RWPE2 (cell line): ENCODE results near the gene CDK14.

Experiments
- ATAC-seq: fragments of 200-7000 bp; cut with Tn5 transposase; 3 replicates; pipeline ENCODE4 v1.9.1; 2021; ENCODE audit warnings: low read depth
- DNase-seq: peaks from one replicate; pipeline ENCODE4 v3.0.0-alpha.2; 2020; ENCODE audit warnings: low spot score
- H3K27ac ChIP-seq: fragments of 450-650 bp; 2 replicates; pipeline ENCODE4 v1.5.1; 2017; ENCODE audit warnings: mild to moderate bottlenecking; ENCODE audit not compliant: poor library complexity, severe bottlenecking
- H3K27me3 ChIP-seq: fragments of 250-450 bp; sonication (Bioruptor Pico); 2 replicates; pipeline ENCODE4 v1.5.1; 2021; ENCODE audit warnings: mild to moderate bottlenecking, moderate library complexity; ENCODE audit not compliant: insufficient read depth, poor library complexity, severe bottlenecking
- H3K36me3 ChIP-seq: fragments of 250-450 bp; sonication (Bioruptor Pico); 2 replicates; pipeline ENCODE4 v1.5.1; 2020; ENCODE audit warnings: low read depth, mild to moderate bottlenecking, moderate library complexity
- H3K4me1 ChIP-seq: fragments of 250-450 bp; sonication (Bioruptor Pico); 2 replicates; pipeline ENCODE4 v1.5.1; 2021; ENCODE audit warnings: mild to moderate bottlenecking, moderate library complexity; ENCODE audit not compliant: insufficient read depth, poor library complexity, severe bottlenecking
- H3K4me3 ChIP-seq: fragments of 250-450 bp; sonication (Bioruptor Pico); 2 replicates; pipeline ENCODE4 v1.5.1; 2021; ENCODE audit warnings: mild to moderate bottlenecking, moderate library complexity; ENCODE audit not compliant: severe bottlenecking
- H3K9me3 ChIP-seq: fragments of 250-450 bp; sonication (Bioruptor Pico); 2 replicates; pipeline ENCODE4 v1.5.1; 2021; ENCODE audit warnings: mild to moderate bottlenecking, moderate library complexity; ENCODE audit not compliant: severe bottlenecking
- TF ChIP-seq, protein P1 (sequence below): fragments of 450-650 bp; IDR thresholded peaks from one replicate; pipeline ENCODE4 v1.5.1; 2017; ENCODE audit warnings: mild to moderate bottlenecking, moderate library complexity; ENCODE audit not compliant: poor library complexity, severe bottlenecking

Gene CDK14

DNA sequence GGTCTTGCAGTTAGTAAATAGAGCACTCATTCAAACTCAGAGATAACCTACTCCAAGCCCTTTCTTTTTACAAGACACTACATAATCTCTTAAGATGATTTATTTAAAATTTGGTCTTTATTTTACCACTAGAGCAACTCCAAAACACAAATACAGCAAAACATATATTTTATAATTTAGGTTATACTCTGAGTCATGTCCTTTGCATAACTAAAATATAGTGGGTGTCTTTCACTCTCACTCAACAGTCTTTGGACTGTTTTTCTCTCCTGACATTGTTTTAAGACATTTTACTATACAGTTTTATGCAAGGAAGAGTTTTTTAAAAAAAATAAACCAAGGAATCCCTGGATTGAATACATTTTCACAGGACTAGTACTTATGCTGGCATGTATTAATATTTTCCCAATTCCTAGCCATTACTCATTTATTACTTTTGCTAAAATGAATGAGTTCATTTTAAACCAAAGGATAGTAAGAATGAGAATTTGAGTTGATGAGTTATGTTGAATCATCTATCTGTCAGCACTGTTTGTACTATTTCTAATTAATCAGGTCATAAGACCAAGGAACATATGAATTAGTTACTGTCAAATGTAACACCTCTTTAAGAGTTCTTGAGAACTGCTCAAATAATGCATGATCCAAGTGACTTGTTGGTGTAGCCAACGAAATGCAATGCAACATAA lies 365.1 kb downstream of the CDK14 start:
- Histone ChIP-seq H3K36me3 (no peaks in the 10 kb centered on the region), H3K4me3 (no peak overlapping the region), H3K27ac (no peak overlapping the region), H3K27me3 (no peaks in the 10 kb centered on the region), H3K9me3 (no peaks in the 10 kb centered on the region), H3K4me1 (no peaks in the 10 kb centered on the region)
- ATAC-seq (peak; percentile 21; the same call in 2 of the 3 replicates), DNase-seq (no peak)
- TF ChIP-seq, protein P1, sequence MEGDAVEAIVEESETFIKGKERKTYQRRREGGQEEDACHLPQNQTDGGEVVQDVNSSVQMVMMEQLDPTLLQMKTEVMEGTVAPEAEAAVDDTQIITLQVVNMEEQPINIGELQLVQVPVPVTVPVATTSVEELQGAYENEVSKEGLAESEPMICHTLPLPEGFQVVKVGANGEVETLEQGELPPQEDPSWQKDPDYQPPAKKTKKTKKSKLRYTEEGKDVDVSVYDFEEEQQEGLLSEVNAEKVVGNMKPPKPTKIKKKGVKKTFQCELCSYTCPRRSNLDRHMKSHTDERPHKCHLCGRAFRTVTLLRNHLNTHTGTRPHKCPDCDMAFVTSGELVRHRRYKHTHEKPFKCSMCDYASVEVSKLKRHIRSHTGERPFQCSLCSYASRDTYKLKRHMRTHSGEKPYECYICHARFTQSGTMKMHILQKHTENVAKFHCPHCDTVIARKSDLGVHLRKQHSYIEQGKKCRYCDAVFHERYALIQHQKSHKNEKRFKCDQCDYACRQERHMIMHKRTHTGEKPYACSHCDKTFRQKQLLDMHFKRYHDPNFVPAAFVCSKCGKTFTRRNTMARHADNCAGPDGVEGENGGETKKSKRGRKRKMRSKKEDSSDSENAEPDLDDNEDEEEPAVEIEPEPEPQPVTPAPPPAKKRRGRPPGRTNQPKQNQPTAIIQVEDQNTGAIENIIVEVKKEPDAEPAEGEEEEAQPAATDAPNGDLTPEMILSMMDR: no peak

DNA sequence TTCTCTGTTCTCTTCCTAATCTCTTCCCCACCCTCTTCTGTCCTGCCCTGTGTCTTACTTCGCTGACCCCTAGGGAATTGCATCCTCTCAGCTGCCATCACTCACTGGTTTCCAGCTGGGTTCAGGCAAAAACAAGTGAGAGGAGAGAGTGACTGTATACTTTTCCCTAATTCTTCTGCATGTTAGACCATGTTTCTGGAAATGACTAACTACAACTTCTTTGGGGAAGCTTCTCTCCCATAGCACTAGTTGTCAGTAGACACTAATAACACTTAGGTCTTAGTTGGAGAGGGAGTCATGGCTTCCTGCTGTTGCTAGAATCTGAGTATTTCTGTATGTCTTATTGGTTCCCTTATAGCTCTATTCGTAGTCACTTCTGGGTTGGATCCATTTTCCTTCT lies 369.1 kb downstream of the CDK14 start:
- Histone ChIP-seq H3K36me3 (no peaks in the 10 kb centered on the region), H3K27me3 (no peaks in the 10 kb centered on the region), H3K4me3 (no peak overlapping the region), H3K9me3 (no peaks in the 10 kb centered on the region), H3K27ac (no peak overlapping the region), H3K4me1 (no peaks in the 10 kb centered on the region)
- TF ChIP-seq, protein P1: no peak
- no peak for DNase-seq
- no peak; the same call in 2 of the 3 replicates for ATAC-seq

DNA sequence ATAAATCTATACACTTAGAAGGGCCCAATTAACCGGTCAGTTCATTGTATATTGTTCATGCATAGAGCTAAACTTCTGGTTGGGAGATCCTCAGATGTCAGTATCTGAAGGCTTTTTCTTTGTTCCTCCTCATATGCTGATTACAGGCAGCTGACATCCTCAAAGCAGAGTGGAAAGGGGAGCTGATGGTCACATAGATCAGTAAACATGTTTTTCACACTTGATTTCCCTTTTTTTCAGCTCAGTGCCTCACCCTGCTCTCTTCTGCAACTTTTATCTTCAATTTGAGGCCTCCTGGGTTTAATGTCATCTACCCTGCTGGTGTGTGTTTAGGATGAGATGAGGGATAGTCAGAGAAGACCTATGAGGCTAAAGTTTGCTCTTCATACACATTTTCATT lies 370.2 kb downstream of the CDK14 start:
- TF ChIP-seq, protein P1: no peak
- Histone ChIP-seq H3K4me1 (no peaks in the 10 kb centered on the region), H3K27me3 (no peaks in the 10 kb centered on the region), H3K36me3 (no peaks in the 10 kb centered on the region), H3K4me3 (no peak overlapping the region), H3K27ac (no peak overlapping the region), H3K9me3 (no peaks in the 10 kb centered on the region)
- ATAC-seq: no peak
- DNase-seq: no peak

DNA sequence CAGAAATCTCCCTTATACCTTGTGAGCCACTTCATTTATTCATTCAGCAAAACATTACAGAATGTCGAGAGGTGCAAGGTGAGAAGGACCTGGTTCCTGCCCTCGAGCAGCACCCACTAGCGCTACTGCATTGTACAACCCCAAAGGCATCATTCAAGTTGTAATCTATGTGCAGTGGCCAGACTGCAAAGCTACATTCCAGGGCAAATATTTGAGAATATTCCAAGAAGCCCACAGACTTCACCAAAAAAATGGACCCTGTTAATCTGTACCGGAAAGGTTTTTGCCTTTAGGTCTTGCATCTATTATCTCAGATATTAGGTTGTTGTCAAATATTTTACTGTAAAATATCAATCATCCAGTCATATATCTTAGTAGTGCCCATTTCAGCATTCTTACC lies 372.8 kb downstream of the CDK14 start:
- no peak overlapping the region for H3K27ac ChIP-seq
- no peaks in the 10 kb centered on the region for H3K27me3 ChIP-seq
- H3K4me1 ChIP-seq: no peaks in the 10 kb centered on the region
- DNase-seq: no peak
- no peaks in the 10 kb centered on the region for H3K36me3 ChIP-seq
- H3K9me3 ChIP-seq: no peaks in the 10 kb centered on the region
- H3K4me3 ChIP-seq: no peak overlapping the region
- no peak for ATAC-seq
- TF ChIP-seq, protein P1: no peak

DNA sequence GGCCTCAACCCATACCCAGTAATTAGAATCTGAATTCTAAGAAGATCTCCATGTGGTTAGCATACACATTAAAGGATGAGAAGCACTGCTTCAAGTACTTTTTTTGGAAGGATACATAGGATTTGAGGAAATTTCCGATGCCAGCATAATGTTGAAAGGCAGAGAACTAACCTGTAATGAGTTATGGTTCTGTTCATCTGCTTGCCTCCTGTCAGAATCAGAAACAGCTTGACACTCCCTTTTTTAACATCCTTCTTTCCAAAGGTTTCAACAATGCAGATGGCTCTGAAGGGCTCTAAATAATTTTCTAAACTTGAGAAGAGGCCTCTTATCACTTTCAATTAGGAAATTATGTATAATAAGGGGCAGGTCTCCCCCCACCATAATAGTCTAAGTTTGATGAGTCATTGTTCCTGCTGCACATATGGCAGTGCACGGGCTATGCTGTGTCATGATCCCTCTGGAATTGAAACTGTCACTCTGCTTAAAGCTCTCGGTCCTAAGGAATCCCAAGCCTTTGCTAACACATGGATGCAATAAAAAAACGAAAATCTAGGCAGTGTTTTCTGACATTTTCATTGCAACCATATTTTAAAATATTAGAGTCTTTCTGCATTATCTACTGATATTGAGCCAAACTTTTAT lies 376.9 kb downstream of the CDK14 start:
- Histone ChIP-seq H3K4me3 (no peak overlapping the region), H3K9me3 (no peaks in the 10 kb centered on the region), H3K36me3 (no peaks in the 10 kb centered on the region), H3K4me1 (no peaks in the 10 kb centered on the region), H3K27me3 (no peaks in the 10 kb centered on the region), H3K27ac (no peak overlapping the region)
- TF ChIP-seq, protein P1: no peak
- DNase-seq (no peak), ATAC-seq (no peak)
